LHCN-M2 (cell line): ENCODE results near the gene NOD2. TPM values are rescaled to one million over a fixed set of nuclear protein-coding genes. Genes with fewer than 3 reads are reported as not detected.

ENCODE experiments used
- DNase-seq: peaks from one replicate; pipeline ENCODE4 v3.0.0-alpha.2; 2012; ENCODE audit warnings: low read depth
- total RNA-seq: library from RNA; depleted of rRNA; stranded (reverse); fragments of >200 nt; gene quantifications from 2 replicates; pipeline ENCODE4 v1.2.3, GENCODE V29; 2014

NOD2 gene
- total RNA-seq, 1 experiment from 2014 or later, result 0.80 TPM

DNA sequence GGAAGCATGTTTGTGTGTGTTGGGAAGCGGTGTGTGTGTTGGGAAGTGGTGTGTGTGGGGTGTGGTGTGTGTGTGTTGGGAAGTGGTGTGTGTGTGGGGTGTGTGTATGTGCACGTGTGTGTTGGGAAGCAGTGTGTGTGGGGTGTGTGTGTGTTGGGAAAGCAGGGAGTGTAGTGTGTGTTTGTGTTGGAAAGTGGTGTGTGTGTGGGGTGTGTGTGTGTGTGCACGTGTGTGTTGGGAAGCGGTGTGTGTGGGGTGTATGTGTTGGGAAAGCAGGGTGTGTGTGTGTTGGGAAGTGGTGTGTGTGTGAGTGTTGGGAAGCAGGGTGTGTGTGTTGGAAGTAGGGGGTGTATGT, 785 bp upstream of the NOD2 start:
- DNase-seq, result no peak

DNA sequence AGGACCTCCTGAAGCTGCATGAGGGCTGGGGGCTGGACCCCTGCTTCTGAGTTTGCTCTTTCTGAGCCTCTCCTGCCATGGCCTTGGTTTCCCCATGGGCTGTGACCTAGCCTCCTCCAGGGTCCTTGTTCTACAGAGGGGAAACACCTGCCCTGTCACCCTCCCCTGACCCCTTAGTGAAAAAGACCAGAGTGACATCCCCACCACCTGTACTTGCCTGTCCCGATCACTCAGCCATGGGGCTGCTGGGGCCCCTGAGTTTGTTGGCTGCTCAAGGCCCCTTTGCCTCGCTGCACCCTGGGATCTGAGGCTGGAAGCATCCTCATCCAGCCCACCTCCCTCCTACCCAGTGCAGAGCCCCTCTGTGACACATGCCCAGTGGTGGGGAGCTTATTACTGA, 800 bp downstream of the NOD2 start:
- DNase-seq, result no peak

- DNase-seq, result no peak
These were observed 1.9 kb downstream of the NOD2 start for GRCh38 chr16:50695017-50696000.

- DNase-seq, result no peak
These were observed 2.7 kb downstream of the NOD2 start for GRCh38 chr16:50696126-50696525.

- peak; percentile 75 for DNase-seq
These were observed 3.4 kb downstream of the NOD2 start for GRCh38 chr16:50696575-50697420.

- no peak for DNase-seq
These were observed 4.0 kb downstream of the NOD2 start for GRCh38 chr16:50697421-50697715.

DNA sequence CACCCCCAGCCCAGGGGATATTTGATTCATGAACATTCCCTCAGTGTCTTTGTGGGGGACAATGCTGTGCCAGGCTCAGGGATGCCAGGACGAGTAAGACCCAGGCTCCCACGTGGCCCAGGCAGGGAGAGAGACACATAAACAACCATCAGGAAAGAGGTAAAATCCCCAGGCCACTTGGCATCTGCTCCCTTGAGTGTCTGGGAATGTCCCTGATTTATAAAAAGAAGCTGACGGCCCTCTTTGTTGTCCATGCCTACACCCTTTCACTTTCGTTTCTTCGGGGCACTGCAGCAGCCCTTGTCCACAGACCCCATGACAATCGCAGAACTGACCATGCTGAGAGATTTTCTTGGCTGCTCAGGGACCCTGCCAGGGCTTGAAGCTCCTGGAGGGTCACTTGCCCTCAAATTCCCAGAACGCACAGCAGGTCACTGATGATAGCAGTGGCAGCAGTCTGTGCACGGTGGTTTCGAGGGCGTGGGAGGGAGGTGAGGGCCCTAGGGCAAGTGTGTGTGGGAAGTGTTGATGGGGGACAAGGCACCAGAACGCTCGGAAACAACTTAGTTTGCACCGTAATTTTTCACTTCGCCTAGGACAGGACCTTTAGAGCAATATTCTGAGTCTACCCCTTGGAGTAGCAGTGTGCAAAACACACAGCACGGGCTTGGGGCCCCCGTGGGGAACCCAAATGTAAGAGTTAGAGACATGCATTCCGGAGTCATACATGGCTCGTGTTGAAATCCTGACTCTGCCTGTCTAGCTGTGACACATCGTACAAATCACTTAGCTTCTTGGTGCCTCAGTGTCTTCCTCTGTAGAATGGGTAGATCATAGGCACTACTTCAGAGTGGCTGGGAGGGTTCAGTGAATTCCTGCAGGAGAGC, 4.7 kb downstream of the NOD2 start:
- DNase-seq, result peak; percentile 49

GRCh38 chr16:50699326-50700159, 6.1 kb downstream of the NOD2 start:
- peak; percentile 49 for DNase-seq

GRCh38 chr16:50702725-50703124, 9.3 kb downstream of the NOD2 start:
- DNase-seq, result peak; percentile 98

- no peak for DNase-seq
These were observed 10.8 kb downstream of the NOD2 start for GRCh38 chr16:50704245-50704644.

- DNase-seq, result no peak
These were observed 12.2 kb downstream of the NOD2 start for GRCh38 chr16:50705436-50706110.

GRCh38 chr16:50706250-50706649, 12.8 kb downstream of the NOD2 start:
- no peak for DNase-seq

DNA sequence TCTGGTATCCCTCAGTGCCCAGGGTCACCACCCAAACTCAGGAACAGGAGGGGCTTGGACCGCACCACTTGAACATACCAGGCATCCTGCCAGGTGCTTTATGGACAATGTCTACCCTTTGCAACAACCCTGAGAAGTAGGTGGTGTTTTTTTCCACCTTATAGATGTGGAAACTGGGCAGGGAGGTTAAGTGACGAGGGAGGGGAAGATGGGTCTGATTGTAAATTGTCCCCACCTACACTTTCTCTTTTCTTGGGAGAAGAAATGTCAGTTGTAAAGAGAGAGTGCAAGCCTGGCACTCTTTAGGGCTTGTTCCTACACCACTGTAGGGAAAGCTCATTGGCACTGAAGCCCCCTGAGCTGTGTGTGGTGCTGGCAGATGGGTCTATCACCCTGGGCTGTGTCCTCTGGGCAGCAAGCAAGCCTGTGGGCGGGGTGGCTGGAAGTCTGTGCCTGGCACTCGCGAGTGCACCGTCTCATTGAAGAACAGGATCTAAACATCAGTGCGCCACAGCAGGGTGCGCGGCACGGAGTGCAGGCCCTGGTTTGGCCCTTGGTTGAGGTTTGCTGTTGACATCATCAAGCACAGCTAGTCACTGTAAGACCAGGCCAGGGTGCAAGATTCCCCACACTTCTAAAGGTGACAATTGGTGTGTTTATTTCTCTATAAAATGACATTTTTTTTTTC, 15.1 kb downstream of the NOD2 start:
- no peak for DNase-seq

DNA sequence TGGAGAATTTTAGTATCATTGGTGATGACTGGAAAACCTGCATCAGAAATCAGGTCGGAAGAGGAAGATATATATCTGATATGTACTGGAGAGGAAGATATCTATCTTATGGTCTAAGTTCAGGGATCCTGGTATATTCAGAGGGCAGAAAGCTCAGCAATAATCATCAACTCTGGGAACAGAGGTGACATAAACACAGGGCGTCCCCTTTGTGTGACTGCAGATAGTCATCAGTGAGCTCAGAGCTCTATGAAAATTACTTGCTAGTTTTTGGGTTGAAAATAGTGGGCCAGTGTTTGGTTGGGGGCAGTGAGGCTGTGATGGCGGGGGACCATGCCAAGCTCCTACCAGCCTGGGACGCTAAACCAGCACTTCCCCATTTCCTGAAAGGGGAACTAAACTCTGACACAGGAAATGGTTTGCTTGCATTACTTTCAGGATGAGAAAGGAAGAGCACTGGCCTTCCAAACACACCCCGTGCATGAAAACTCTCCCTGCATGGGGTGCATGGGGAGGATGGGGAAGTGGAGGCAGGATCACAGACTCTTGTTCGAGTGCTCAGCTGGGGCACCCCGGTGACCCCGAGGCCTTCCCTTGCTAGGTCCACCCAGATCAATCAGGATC, 15.8 kb downstream of the NOD2 start:
- DNase-seq, result no peak

DNA sequence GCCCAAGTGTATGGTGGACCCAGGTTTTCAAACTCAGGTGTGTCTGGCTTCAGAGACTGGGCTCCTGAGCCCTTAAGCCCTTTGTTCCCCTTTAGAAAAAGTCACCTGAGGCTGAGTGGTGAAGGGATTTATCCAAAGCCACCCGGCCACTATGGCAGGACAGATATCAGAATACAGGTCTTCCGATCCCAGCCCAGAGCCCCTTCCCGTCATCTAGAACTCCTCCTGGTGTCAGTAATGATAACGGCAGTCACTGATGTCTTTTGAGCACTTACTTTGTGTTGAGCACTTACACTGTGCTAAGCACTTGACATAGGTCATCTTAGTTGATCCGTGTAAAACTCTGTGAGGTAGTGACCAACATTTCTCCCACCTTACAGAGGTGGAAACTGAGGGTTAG, 16.6 kb downstream of the NOD2 start:
- no peak for DNase-seq

DNA sequence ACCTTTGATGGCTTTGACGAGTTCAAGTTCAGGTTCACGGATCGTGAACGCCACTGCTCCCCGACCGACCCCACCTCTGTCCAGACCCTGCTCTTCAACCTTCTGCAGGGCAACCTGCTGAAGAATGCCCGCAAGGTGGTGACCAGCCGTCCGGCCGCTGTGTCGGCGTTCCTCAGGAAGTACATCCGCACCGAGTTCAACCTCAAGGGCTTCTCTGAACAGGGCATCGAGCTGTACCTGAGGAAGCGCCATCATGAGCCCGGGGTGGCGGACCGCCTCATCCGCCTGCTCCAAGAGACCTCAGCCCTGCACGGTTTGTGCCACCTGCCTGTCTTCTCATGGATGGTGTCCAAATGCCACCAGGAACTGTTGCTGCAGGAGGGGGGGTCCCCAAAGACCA, 17.6 kb downstream of the NOD2 start:
- no peak for DNase-seq

- peak; percentile 31 for DNase-seq
These were observed 18.6 kb downstream of the NOD2 start for GRCh38 chr16:50711862-50712559.

- DNase-seq, result no peak
These were observed 19.1 kb downstream of the NOD2 start for GRCh38 chr16:50712560-50712898.

DNA sequence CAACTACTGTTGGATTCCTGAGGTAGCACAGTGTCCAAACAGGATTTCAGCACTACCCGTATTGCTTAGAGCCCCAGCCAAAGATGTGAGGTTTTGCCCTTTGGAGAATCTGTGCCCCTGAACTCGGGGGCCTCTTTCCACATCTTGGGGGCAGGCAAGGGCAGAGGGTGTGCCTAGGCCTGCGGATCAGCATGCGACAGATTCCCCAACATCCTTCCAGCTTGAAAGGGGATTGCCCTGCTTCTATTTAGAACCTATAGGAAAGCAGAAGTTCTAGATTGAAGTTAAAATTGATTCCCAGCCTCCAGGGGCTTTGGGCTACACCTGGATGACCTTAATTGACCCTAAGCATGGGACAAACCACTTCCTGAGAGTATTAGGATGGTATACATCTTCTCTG, 19.6 kb downstream of the NOD2 start:
- DNase-seq, result no peak
